NCI-H2107 (cell line): ENCODE measurements around the gene TGFBR3L.
"Not testable (repeated sequence)": the region's sequence is repeated elsewhere in the genome, so short reads cannot be mapped to it uniquely, and the experiment has no call there.

Experiments used
- DNase-seq: peaks from one replicate; lab custom pipeline; 2025; lab: John Stamatoyannopoulos, UW

Gene TGFBR3L

GRCh38 chr19:7917267-7918061 is 2.8 kb downstream of the TGFBR3L start:
- no peak for DNase-seq

- DNase-seq: not testable (repeated sequence)
These were observed 3.5 kb downstream of the TGFBR3L start for GRCh38 chr19:7918062-7918614.

- DNase-seq: no peak
These were observed 4.2 kb downstream of the TGFBR3L start for GRCh38 chr19:7918615-7919421.

- peak; percentile 81 for DNase-seq
These were observed 5.2 kb downstream of the TGFBR3L start, which contains the start of gene SNAPC2 for GRCh38 chr19:7919610-7920518. Gene SNAPC2, plus strand, starts transcription at chr19:7920338. Its CDS starts 29 bp downstream, at chr19:7920367.

- peak; percentile 84 for DNase-seq
These were observed 6.1 kb downstream of the TGFBR3L start for GRCh38 chr19:7920519-7921301.

- DNase-seq: no peak
These were observed 6.8 kb downstream of the TGFBR3L start for GRCh38 chr19:7921302-7921966.

- no peak for DNase-seq
These were observed 7.6 kb downstream of the TGFBR3L start for GRCh38 chr19:7921967-7922835.

- DNase-seq: no peak
These were observed 8.2 kb downstream of the TGFBR3L start for GRCh38 chr19:7922836-7923195.

- no peak for DNase-seq
These were observed 8.9 kb downstream of the TGFBR3L start for GRCh38 chr19:7923295-7924191.

- no peak for DNase-seq
These were observed 9.6 kb downstream of the TGFBR3L start for GRCh38 chr19:7924241-7924640.

- no peak for DNase-seq
These were observed 10.1 kb downstream of the TGFBR3L start for GRCh38 chr19:7924651-7925170.

- peak; percentile 17 for DNase-seq
These were observed 10.7 kb downstream of the TGFBR3L start for GRCh38 chr19:7925171-7925851.

GRCh38 chr19:7926021-7926726 is 11.5 kb downstream of the TGFBR3L start, which contains the start of gene CTXN1:
Gene CTXN1, minus strand, starts transcription at chr19:7926135. Its CDS starts 597 bp downstream, at chr19:7925538.
- peak; percentile 71 for DNase-seq

- no peak for DNase-seq
These were observed 12.3 kb downstream of the TGFBR3L start for GRCh38 chr19:7926727-7927604.

- DNase-seq: no peak
These were observed 13.1 kb downstream of the TGFBR3L start for GRCh38 chr19:7927605-7928333.
